ENCODE measurements around the gene PLXNB2.

Gene PLXNB2

DNA sequence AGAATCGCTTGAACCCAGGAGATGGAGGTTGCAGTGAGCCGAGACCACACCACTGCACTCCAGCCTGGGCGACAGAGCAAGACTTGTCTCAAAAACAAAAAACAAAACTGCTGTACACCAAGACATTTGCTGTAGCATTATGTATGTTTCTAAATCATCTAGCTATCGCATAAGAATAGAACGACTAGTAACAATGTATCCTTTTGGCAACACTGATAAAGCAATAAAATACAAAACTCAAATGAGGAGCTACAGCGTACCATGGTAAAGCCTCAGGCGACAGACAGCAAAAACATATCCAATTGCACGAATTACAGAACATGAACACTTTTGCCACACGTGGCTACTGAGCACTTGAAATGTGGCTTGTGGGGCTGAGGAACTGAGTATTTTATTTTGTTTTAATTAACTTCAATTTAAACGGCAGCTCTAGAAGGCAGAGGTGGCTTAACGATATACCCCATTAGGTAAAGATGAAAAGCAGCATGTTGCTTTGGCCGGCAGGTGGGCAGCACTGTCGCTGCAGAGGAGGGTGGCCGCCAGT is 65.0 kb downstream of the PLXNB2 start:
- peaks cover 47% of the 10 kb centered on the region for H3K4me1 Mint-ChIP-seq
- H3K27me3 Mint-ChIP-seq, result no peaks in the 10 kb centered on the region
- H3K36me3 Mint-ChIP-seq, result peaks cover 19% of the 10 kb centered on the region
- CTCF ChIA-PET, result interaction anchor here (0.7 to 2.9 kb wide), 4 partner anchors 8 to 378 kb away, joined by 3 to 15 read pairs (median 9); partner anchors contain the start of gene HDAC10
- DNase-seq, result no peak
- H3K27ac Mint-ChIP-seq, result peak overlapping the region; percentile 60
- peak overlapping the region; percentile 97 for H3K4me3 Mint-ChIP-seq
- H3K9me3 Mint-ChIP-seq, result no peaks in the 10 kb centered on the region

DNA sequence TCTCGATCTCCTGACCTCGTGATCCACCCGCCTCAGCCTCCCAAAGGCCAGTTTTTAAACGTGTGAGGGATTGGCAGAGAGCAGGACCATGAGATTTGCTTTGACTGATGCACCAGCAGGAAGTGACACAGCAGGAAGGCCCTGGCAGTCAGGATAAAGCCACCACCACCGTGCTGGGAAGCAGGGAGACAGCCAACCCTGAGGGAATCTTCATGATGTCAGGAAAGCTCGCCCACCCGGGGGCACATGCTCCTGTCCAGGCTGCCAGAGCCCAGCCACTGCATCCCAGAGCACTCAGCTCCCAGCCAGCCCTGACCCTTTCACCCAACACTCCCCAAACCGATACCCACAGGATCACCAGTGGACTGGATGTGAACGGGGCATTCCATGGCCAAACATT is 68.7 kb downstream of the PLXNB2 start:
- CTCF ChIA-PET, result interaction anchor here (0.8 to 2.4 kb wide), 3 partner anchors 18 to 259 kb away, joined by 3 to 9 read pairs (median 3); no protein-coding TSS in a partner anchor
- Mint-ChIP-seq H3K27me3 (no peaks in the 10 kb centered on the region), H3K4me1 (peaks cover 28% of the 10 kb centered on the region), H3K27ac (no peak overlapping the region), H3K9me3 (peaks cover 9% of the 10 kb centered on the region), H3K36me3 (peaks cover 27% of the 10 kb centered on the region), H3K4me3 (no peak overlapping the region)
- DNase-seq, result no peak

DNA sequence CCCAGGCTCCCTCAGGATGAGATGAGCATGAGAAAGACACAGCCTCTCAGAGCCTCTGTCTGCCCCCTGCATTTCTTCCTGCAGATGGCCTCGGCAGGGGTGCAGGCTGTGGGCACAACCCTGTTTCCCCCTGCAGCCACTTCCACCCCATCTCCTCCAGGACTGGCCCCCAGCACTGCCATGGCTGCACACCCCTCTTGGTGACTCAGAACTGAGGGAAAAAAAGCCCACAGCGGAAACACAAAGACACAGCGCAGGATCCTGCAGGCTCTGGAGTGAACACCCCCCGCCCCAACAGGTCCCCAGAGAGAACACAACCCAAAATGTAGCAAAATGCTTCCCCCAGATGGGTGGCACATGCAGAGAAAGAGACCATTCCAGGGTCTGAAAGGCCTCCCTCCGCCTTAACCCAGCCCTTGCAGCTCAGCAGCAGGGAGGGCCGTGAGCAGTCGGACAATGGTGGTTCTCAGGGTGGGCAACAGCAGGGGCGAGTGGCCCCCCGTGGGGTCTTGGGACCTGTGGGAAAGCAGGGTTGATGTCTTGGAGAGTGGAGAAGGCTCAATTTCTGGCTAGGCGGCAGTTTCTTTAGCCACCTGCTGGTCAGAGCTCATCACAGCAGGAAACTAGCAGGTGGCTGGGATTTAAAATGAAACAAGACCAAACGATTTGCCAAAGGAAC is 70.6 kb downstream of the PLXNB2 start:
- peaks cover 10% of the 10 kb centered on the region for H3K4me1 Mint-ChIP-seq
- CTCF ChIA-PET, result interaction anchor here (1.3 kb wide), 2 partner anchors 10 to 105 kb away, joined by 3 to 5 read pairs; no protein-coding TSS in a partner anchor

DNA sequence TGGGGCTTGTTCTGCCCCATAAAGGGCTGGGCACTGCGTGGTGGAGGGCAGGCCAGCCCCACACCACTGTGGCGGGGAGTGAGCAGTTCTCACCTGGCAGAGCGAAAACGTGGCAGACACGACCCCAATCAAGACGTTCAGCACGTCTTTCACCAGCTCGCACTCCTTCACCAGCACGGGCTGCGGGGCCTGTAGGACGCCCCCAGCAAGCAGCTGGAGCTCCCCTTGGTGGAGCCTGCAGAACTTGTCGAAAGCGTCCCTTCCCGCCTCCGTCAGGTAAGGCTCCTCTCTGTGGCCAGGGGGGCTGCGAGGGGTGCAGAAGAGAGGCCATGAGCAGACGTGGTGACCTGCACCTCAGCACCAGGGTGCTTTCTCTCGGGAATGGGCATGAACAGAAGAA is 74.2 kb downstream of the PLXNB2 start:
- Mint-ChIP-seq H3K36me3 (peaks cover 39% of the 10 kb centered on the region), H3K27me3 (no peaks in the 10 kb centered on the region), H3K4me3 (no peak overlapping the region), H3K4me1 (no peaks in the 10 kb centered on the region), H3K27ac (no peak overlapping the region), H3K9me3 (peaks cover 9% of the 10 kb centered on the region)
- CTCF ChIA-PET, result interaction anchor here (1.3 kb wide), 1 partner anchor 8 kb away, joined by 4 read pairs; no protein-coding TSS in a partner anchor
- no peak for DNase-seq

More for the DNA sequence above, 70.6 kb downstream of the PLXNB2 start:
- Mint-ChIP-seq H3K4me3 (no peak overlapping the region), H3K9me3 (peaks cover 9% of the 10 kb centered on the region), H3K36me3 (peaks cover 31% of the 10 kb centered on the region), H3K27me3 (no peaks in the 10 kb centered on the region), H3K27ac (no peak overlapping the region)
- peak; percentile 43 for DNase-seq

DNA sequence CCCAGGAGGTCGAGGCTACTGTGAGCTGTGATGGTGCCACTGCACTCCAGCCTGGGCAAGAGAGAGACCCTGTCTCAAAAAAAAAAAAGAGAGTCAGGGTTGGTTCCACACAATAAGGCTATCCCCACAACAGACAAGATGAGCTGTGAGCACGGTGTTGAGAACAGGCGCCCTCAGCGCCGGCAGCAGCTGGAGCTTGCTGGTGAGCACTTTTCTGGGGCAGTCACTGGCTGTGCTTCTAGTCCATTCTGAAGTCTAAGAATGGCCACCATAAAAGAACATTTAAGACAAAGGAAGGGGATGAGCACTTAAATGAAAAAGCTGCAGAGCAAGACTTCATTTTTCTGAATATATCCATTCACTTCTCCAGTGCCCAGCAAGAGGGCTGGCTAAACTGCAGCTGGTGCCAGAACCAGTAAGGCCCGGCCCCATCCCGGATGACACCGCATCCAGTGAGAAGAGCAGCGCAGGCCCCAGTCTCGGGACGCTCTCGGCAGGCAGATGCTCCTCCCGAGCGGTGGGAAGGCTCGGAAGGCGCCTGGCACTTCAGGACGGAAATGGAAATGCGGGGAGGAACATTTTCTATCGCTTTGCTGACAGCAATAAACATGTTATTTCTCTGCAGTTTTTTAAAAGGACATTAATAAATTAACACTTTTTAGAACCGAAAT is 74.8 kb downstream of the PLXNB2 start:
- H3K27ac Mint-ChIP-seq, result no peak overlapping the region
- CTCF ChIA-PET, result interaction anchor here (1.3 kb wide), 1 partner anchor 9 kb away, joined by 4 read pairs; no protein-coding TSS in a partner anchor
- H3K4me1 Mint-ChIP-seq, result no peaks in the 10 kb centered on the region
- no peak for DNase-seq
- H3K27me3 Mint-ChIP-seq, result no peaks in the 10 kb centered on the region
- H3K4me3 Mint-ChIP-seq, result no peak overlapping the region
- peaks cover 9% of the 10 kb centered on the region for H3K9me3 Mint-ChIP-seq
- H3K36me3 Mint-ChIP-seq, result peaks cover 36% of the 10 kb centered on the region

DNA sequence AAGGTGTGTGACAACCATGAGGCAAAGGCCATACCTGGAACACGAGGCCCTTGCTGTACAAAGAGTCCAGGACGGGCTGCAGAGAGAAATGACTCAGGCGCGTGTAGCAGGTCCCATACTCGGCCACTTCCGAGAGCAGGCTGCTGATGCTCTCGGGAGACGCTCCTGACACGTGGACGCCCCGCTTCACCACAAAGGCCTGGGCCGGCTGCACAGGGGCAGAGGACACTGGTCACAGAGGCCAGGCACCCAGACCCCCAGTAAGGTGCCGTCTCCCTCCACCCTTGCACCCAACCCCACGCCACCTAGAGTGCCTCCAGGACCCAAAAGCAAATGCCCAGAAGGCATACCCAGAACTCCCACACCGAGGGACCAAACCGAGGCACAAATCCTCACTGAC is 78.1 kb downstream of the PLXNB2 start:
- Mint-ChIP-seq H3K4me1 (no peaks in the 10 kb centered on the region), H3K36me3 (peaks cover 24% of the 10 kb centered on the region), H3K4me3 (no peak overlapping the region), H3K27me3 (no peaks in the 10 kb centered on the region), H3K27ac (no peak overlapping the region), H3K9me3 (no peaks in the 10 kb centered on the region)
- no peak for DNase-seq
- CTCF ChIA-PET, result no interaction called here

DNA sequence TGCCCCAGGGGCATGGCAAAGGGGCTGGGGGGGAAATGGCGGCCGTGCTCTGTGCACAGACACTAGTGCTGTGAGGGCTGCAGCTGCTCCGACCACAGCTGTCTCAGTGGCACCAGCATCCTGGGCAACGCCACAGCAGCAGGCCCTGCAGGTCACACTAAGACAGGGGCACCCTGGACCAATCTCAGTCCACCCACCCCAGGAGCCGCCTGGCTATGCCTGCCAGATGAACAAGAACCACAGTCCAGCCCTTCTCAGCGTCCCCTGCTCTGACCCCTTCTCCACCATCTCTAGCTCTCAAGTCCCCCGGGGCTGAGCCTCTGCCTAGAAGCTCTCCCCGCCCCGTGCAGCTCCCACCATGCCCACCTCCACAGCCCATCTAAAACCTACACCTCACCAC is 79.1 kb downstream of the PLXNB2 start:
- peaks cover 27% of the 10 kb centered on the region for H3K36me3 Mint-ChIP-seq
- H3K9me3 Mint-ChIP-seq, result no peaks in the 10 kb centered on the region
- no peak overlapping the region for H3K4me3 Mint-ChIP-seq
- no peak for DNase-seq
- no peak overlapping the region for H3K27ac Mint-ChIP-seq
- CTCF ChIA-PET, result no interaction called here
- no peaks in the 10 kb centered on the region for H3K4me1 Mint-ChIP-seq
- H3K27me3 Mint-ChIP-seq, result no peaks in the 10 kb centered on the region

DNA sequence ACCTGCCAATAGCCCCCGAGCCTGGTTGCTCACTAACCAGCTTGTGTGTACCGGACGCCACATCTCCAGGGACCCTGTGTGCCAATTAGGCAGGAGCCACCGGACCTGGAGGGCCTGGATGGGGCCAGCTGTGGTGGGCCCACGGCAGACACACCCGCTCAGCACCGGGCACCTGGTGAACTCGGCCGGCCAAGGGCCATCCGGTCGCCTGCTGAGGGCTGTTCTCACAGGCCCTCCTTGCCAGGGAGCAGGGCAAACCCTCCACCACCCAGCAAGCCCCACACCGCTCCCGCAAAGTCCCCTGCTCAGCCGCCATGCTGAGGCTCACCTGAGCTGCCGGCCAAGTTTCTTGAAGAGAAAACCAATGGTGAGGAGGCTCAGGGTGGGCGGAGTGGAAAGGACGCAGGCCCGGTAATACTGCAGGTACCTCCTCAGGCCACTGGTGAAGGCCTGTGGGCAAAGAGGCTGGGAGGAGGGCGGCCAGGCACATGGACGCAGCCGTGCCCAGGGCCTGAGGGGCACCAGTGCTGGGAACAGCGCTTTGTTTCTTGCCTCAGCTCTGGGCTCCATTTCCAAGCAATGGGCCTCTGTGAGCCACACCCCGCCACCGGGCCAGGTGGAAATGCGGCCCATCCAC is 79.7 kb downstream of the PLXNB2 start:
- CTCF ChIA-PET, result interaction anchor here (1.4 kb wide), 1 partner anchor 10 kb away, joined by 3 read pairs; no protein-coding TSS in a partner anchor
- Mint-ChIP-seq H3K27ac (no peak overlapping the region), H3K36me3 (peaks cover 27% of the 10 kb centered on the region), H3K4me3 (no peak overlapping the region), H3K27me3 (no peaks in the 10 kb centered on the region), H3K4me1 (no peaks in the 10 kb centered on the region), H3K9me3 (no peaks in the 10 kb centered on the region)
- DNase-seq, result no peak

DNA sequence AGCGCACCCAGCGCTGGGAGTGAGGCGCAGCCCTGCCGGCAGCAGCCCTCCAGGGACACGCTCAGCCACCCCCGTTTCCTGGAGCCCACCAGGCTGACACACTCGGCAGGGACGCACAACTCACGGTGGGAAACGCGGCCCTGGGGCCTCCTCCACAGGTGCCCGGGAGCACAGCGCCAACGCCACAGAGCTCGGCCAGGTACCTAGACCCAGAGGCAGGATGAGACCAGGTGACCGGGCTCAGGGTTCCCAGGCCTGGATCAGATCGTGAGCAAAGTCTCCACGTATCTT is 80.6 kb downstream of the PLXNB2 start:
- peaks cover 29% of the 10 kb centered on the region for H3K36me3 Mint-ChIP-seq

DNA sequence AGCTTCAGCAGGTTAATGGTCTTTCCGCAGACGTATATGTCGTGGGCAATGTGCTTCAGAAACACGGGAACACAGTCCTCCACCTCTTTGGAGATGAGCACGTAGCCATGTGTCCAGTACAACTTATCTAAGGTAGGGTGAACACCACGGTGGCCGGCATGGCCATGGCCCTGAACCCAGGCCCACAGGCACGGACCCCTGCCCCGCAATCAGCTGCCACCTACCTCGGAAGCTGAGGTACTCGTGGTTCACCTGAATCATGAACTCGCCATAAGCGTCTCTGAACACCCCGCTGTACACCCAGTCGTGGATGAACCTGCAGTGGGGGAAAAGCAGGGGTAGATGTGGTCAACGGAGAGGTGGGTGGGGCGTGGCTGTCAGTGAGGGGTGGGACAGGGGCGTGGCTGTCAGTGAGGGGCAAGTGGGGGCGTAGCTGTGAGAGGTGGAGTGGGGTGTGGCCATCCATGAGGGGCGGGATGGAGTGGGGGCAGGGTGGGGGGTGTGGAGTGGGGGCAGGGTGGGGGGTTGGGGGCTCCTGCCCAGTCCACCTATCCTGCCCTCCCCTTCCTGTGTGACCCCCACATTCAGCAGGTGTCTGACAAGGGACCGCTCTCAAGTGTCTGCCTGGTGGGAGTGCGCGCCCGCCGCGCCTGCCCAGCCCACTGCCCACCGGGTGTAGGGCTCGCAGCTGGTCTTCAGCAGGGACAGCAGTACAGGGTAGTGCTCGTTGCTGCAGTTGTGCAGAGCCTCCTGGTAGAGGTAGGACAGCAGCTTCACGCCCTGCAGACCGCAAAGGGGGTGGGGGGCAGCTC is 81.2 kb downstream of the PLXNB2 start:
- Mint-ChIP-seq H3K36me3 (peaks cover 29% of the 10 kb centered on the region), H3K27me3 (no peaks in the 10 kb centered on the region), H3K9me3 (no peaks in the 10 kb centered on the region), H3K4me3 (no peak overlapping the region), H3K4me1 (no peaks in the 10 kb centered on the region), H3K27ac (no peak overlapping the region)
- CTCF ChIA-PET, result interaction anchor here (1.4 kb wide), 1 partner anchor 11 kb away, joined by 3 read pairs; no protein-coding TSS in a partner anchor
- DNase-seq, result no peak

More for the DNA sequence above, 80.6 kb downstream of the PLXNB2 start:
- Mint-ChIP-seq H3K4me1 (no peaks in the 10 kb centered on the region), H3K27me3 (no peaks in the 10 kb centered on the region), H3K27ac (no peak overlapping the region), H3K9me3 (no peaks in the 10 kb centered on the region), H3K4me3 (no peak overlapping the region)
- CTCF ChIA-PET, result interaction anchor here (1.4 kb wide), 1 partner anchor 10 kb away, joined by 3 read pairs; no protein-coding TSS in a partner anchor
- DNase-seq, result no peak

DNA sequence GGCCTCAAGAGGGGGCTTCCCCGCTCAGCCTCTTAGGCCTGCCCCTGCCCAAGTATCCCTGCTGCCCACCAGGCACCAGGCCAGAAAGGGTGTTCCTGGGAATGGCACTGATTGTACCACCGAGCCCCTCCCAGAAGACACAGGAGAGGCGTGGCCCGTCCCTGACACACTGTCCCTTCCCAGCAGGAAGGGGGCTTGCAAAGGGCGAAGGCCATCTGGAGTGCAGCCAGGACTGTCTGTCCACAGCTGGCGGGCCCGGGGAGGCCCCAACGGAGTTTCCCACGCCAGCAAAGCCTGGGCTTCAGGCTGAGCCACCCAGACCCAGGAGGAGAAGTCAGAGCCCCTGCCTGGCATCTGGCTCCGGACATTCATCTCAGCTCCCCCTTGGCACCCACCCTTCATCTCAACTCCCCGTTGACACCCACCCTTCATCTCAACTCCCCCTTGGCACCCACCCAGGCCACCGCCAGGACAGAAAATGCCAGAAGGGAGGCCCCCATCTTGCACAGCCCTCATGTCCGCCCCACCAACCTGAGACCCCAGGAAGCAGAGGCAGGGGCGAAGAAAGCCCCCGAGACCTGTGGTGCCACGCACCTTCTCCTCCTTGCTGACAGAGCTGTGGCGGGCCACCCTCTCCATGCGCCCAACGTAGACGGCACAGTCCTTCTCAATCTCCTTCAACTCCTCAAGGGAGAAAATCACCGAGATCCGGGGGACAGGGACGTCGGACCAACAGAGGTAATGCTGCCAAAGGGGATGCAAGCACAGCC is 82.1 kb downstream of the PLXNB2 start:
- H3K9me3 Mint-ChIP-seq, result no peaks in the 10 kb centered on the region
- H3K36me3 Mint-ChIP-seq, result peaks cover 34% of the 10 kb centered on the region
- H3K27ac Mint-ChIP-seq, result no peak overlapping the region
- no peaks in the 10 kb centered on the region for H3K27me3 Mint-ChIP-seq
- CTCF ChIA-PET, result no interaction called here
- DNase-seq, result no peak
- H3K4me3 Mint-ChIP-seq, result no peak overlapping the region
- H3K4me1 Mint-ChIP-seq, result no peaks in the 10 kb centered on the region

All from activated naive CD4-positive, alpha-beta T cell treated with anti-CD3 and anti-CD28 coated beads, Interleukin-2, amount 10 ng/mL, durations not matched to agents 7 days and 5 days (primary cell).